HL-60/S4 (cell line): ENCODE data around the gene CACNA1E.
"Not testable (repeated sequence)": the region's sequence is repeated elsewhere in the genome, so short reads cannot be mapped to it uniquely, and the experiment has no call there.

Source experiments
- in situ Hi-C: fragments of 300-500 bp; cut with MboI; formaldehyde crosslinking; loops from 2 replicates; pipeline ENCODE4 v1.14.3; 2022; ENCODE audit warnings: low sequenced_read_pairs

Gene CACNA1E

DNA sequence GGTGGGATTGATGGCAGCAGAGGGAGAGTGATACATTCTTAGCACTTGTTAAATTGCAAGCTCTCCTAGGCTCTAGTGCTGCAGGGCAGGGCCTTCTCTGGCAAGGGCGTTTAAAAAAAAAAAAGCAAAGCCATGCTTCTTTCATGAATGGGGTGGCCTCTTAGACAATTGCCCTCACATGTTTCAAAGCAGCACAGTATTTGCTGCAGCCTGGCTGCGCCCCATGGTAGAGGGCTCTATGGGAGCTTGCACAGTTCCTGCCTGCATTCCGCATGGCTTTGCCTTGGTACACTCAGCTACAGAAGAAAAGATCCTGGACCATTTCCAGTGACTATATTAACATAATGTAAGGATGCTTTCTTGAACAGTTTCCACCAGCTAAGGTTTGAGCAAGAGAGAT, 311.0 kb downstream of the CACNA1E start:
- in situ Hi-C loops = no loop called here

DNA sequence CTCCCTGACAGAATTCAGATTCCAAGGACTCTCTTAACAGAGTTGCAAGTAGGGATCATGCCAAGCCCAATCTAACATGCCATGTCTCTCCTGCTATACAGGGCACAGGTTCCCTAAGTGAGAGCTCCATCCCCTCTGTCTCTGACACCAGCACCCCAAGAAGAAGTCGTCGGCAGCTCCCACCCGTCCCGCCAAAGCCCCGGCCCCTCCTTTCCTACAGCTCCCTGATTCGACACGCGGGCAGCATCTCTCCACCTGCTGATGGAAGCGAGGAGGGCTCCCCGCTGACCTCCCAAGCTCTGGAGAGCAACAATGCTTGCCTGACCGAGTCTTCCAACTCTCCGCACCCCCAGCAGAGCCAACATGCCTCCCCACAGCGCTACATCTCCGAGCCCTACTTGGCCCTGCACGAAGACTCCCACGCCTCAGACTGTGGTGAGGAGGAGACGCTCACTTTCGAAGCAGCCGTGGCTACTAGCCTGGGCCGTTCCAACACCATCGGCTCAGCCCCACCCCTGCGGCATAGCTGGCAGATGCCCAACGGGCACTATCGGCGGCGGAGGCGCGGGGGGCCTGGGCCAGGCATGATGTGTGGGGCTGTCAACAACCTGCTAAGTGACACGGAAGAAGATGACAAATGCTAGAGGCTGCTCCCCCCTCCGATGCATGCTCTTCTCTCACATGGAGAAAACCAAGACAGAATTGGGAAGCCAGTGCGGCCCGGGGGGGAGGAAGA, 315.0 kb downstream of the CACNA1E start:
- in situ Hi-C loops = no loop called here

DNA sequence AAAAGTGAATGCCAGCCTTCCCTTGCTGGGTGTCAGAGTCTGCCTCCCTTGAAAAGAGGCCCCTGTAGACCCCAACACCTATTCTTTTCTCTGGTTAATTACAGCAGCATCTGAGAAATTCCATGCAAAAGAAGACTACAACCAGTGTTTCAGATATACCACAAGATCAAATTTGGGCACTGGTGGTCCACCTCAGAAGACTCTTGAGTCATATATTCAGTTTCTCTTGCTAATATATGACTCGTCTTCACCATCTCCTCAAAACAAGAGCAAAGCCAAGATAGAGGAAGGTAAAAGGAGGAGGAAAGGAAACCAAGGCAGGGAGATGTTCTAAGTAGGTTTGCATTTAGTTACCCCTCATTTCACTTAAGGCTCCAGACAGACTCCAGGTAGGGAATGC, 318.3 kb downstream of the CACNA1E start:
- in situ Hi-C loops = no loop called here

DNA sequence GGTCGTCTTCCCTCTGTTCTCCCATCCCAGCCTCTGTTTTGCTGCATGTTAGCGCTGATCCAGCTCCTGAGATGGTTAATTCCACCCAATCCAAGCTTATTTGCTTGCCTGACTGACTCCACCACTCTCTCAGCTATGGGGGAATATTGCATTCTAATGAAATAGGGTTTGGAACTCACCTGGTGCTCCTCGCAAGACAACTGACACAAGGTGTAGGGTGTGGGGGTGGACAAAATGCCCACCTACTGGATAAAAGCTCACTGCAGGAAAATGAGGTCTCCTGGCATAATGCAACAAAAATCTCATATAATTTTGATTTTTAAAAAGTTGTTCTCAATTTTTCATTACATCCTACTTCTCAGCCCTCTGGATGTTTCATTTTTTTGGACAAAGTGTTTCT, 319.1 kb downstream of the CACNA1E start:
- in situ Hi-C loops = no loop called here

DNA sequence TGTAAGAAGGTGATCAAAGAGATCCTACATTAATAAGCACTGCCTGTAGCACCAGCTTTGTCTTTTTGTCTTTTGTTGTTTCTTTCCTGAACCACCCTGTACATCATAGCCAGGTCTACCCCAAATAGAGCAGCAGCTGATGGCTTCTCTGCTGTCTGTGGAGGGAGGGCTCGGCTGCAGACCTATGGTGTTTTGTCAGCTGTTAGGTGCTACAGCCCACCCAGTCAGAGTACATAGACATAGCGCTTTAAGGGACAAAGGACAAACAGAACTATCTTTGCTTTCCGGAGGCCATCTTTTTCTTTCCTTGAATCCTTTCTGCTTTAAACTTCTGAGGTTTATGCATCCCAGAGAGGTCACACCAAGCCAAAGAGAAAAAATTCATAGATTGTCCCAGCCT, 320.1 kb downstream of the CACNA1E start:
- in situ Hi-C loops = no loop called here

DNA sequence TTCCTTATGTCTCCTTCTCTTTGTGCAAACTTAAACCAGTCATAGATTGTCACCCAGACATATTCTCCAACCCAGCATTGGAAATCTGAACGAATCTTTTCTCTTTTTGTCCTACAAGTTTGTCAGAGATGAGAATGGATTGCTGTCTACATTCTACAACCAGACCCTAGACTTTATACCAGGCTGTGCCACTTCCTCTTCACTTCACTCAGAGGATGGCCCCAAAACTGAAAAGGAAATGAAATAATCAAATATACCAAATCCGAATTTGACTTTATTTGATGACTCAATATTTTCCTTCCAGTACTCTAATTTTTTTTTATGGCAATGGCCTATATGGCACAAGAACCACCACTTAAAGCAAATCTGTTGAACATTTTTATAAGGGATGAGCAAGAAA, 321.7 kb downstream of the CACNA1E start:
- in situ Hi-C loops = no loop called here

DNA sequence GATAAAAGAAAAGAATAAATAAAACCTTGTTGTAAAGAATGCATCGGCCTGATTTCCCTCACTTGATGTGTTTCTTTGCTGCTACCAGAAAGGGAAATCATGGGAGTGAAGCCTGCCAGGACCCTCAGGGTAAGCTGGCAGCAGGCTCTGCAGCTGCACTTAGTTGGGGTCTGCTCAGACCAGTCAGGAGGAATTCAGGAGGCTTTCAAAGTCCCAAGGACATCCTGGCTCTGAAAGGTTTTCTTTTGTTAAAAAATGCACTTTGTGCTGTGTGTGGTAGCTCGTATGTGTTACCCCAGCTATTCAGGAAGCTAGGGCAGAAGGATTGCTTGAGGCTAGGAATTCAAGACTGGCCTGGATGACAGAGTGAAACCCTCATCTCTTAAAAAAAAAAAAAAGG, 323.4 kb downstream of the CACNA1E start:
- in situ Hi-C loops = no loop called here

DNA sequence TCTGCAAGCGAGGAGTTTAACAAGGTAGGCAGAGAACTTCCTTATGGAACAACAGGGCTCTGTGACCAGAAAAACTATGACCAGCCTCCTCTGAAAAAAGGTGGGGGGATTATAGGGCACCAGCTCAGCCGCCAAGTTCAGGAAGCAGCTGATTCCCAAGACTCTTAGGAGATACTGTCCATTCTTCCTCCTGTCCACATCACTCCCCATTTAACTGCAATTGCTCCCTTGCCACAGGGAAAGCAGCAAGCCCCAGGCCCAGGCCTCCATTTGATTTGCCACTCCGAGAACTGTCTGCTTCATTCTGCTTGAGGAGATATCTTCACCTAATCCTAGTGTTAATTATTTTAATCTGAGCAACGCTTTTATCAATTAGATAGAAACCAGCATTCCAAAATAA, 323.9 kb downstream of the CACNA1E start:
- in situ Hi-C loops = no loop called here

DNA sequence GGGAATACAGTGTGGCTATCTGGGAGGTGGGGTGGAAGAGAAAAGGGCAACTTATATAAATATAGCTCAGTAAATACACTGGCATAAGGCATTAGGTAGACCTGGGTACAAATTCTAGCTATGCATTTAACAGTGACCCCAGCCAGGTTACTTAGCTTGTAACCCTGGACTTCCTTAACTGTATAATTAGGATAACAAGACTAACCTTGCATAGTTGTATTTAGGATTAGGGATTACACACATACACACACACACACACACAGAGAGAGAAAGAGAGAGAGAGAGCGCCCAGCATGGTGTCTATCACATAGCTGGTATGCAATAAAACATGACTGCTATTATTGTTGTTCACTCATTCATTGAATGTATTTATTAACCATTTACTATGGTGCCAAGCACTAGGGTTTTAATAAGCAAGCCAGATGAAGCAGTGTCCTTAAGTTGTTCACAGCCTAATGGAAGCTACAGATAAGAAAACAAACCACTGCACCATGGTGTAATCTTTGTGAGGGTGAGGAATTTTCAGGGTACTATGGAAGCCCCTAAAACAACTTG, 326.8 kb downstream of the CACNA1E start:
- in situ Hi-C loops = no loop called here

DNA sequence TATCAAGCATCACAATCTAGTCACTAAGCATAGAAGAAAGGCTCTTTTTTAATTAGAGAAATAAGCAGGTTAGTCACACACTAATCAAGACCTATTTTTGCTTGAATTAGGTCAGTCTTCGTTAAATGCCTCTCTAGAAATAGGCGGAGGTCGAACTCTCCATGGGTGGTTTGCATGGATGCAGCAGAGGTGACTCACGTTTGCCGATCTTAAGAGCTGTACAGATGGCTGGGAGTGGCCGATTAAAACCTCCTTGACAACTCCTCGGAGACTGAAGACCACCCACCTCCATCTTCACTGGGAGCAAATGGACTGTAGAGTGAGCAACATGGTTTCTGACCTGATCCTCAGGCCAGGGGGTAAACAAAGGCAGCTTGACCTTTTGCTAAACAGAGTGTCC, 328.9 kb downstream of the CACNA1E start:
- in situ Hi-C loops = no loop called here

DNA sequence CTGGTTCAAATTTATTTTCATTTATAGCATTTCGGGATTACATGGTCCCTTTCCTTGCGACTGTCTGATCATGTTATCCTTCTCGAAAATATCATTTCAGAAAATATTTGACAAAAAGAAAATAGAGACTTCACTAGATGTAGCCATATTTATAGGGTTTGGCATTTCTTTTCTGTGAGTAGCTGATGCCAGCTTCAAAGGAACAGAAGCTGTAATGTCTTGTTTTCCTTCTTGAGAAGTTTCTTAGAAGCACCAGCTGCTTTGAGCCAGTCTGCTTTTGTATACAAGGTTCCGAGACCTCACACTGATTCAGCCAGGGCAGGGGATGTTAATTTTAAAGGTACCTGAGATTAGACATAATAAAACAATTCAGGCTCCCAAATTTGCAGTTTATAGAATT, 329.9 kb downstream of the CACNA1E start:
- in situ Hi-C loops = no loop called here

DNA sequence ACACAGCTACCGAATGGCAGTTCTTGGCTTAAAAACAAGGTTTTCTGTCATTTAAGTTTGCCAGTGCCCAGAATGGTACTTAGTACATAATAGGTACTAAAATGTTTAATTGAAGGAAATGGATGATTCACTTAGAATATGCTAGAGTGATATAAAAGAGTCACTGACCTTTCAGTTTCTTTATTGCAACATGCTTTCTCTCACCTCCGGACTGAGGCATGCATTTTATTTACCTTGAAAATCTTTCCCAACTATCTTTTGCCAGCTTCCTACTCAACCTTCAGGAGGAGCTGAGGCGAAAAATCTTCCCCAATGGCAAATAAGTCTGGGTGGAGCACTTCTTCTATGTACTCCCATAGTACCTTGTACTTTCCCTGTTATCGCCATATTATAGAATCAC, 333.3 kb downstream of the CACNA1E start:
- in situ Hi-C loops = no loop called here

DNA sequence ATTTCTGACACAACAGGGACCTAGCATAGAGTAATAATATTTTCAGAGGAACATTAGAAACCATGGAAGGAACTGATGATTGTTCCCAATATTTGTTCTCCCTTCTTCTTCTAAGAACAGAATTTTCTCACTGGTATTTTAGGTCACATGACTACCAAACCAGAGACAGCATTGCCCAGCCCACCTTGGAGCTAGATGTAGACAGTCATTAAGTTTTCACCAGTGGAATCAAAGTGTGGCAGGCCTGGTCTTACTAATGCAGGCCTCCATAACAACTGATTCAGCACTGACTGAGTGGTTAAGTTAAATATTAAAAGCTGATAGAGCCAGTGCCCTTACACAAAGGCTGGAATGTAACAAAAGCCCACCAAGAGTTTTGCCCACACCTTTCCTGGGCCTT, 333.8 kb downstream of the CACNA1E start:
- in situ Hi-C loops = no loop called here

DNA sequence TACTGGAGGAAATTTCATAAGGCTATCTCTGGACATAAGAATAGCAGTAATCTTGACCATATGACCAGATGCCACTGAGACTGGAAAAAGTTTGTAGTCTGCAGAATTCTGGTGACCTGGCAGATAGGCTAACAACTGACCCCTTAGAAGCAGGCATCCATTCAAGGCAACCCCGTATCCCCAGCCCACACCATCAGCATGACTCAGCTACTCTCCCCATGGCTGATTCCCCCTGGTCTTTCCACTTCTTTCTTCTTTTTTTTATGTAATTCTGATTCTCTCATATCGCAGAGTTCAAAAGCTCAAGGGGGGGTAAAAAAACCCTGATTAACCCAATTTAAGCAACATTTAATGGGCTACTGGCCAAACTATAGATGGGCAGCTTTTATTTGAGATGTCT, 335.1 kb downstream of the CACNA1E start:
- in situ Hi-C loops = no loop called here

DNA sequence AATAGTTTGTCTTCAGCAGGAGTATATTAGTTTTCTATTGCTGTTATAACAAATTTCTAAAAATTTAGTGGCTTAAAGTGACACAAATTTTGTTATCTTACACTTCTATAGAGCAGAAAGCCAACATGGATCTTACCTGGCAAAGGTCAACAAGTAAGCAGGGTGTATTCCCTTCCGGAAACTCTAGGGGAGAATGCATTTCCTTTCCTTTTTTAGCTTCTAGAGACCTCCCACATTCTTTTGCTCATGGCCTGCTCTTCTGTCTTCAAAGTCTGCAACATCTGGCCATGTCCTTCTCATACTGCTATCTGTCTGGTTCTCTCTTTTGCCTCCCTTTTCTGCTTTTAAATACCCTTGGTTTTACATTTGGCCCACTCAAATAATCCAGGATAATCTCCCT, 335.6 kb downstream of the CACNA1E start:
- in situ Hi-C loops = no loop called here

DNA sequence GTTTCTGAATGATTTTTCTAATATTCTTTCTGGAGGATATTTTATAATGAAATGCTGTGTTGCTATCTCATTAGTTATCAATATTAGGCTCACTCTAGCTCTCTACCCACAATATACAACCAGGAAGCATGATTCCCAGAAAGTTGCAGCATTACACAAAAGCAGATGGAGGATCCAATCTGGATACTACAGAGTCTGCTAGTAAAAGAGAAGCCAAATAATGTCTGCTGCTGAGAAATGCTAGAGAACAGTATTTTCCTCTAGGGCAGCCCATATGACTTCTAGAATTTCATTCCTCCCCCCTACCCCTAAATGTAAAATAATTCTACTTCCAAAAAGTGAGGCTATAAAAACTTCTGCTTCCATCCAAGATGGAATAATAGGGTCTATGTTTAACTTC, 338.4 kb downstream of the CACNA1E start:
- in situ Hi-C loops = no loop called here

DNA sequence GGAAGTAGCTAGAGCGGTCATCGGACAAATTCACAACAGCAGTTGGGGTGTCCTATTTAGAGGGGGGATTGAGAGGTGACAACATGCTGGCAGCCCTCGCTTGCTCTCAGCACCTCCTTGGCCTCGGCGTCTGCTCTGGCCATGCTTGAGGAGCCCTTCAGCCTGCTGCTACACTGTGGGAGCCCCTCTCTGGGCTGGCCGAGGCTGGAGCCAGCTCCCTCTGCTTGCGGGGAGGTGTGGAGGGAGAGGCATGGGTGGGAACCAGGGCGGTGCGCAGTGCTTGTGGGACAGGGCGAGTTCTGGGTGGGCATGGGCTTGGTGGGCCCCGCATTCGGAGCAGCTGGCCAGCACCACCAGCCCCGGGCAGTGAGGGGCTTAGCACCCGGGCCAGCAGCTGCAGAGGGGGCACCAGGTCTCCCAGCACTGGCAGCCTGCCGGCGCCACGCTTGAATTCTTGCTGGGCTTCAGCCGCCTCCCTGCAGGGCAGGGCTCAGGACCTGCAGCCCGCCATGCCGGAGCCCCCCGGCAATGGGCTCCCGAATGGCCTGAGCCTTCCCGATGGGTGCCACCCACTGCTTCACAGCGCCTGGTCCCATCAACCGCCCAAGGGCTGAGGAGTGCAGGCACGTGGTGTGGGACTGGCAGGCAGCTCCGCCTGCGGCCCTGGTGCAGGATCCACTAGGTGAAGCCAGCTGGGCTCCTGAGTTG, 349.0 kb downstream of the CACNA1E start:
- in situ Hi-C loops = not testable (repeated sequence)

DNA sequence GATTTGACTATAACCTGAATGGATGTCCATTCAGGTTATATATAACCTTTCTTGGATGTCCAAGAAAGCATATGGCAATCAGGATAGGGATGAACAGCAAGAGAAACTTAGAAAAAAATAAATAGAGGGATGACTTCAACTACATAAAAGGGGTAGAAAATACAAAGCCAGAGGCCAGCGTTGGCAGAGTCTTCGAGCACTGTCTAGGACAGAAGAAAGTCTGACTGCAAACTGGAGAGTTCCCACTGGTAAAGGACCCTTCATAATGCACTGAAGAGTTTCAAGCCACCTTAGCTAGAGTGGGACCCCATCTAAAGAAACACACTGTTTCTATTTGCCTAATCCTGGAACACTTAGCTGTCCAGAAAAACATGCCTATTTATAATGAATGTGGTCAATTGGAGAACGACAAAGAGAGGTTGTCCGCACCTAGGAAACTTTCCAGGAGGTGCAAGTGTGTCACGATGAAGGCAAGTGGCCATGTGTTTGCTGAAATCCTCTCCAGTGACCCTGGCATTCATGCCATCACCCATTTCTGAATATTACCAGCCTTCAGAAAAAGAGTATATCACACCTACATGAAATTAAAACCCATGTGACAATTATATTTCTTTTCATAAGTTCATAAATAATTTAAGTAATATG, 362.8 kb downstream of the CACNA1E start:
- in situ Hi-C loops = no loop called here

DNA sequence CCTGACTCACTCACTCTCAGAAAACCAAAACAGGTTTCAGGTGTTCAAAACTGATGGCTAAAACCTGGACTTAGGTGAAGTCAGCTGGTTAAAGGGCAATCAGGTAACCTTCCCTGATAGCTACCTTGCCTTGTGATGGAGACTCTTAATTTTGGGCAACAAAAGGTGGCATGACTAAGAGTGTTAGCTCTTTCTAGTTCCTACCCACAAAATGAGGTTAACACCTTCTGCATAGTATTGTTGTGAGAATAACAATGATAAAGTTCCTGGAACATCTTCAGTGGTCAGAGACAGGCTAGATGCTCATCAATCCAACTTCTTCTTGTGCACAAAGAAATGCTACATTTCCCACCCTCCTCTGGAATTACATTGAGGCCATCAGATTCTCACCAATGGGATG, 363.4 kb downstream of the CACNA1E start:
- in situ Hi-C loops = no loop called here

DNA sequence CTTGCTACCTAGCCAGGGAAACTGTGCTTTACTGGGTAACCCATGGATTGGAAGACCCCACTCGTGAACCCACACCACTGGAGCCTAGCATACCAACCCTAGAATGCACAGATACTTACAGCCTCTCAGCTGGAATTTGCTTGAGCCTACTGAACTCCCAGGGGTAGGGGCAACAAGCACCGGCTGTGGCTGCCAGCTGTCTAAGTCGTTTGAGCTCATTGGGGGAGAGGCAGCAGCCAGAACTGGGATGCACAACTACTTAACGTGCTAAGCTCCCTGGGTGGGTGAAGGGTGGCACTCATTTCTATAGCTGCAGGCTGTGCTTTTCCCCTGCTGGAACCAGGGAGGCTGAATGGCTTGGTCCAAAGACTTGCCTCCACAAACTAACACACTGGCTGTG, 365.8 kb downstream of the CACNA1E start:
- in situ Hi-C loops = no loop called here

DNA sequence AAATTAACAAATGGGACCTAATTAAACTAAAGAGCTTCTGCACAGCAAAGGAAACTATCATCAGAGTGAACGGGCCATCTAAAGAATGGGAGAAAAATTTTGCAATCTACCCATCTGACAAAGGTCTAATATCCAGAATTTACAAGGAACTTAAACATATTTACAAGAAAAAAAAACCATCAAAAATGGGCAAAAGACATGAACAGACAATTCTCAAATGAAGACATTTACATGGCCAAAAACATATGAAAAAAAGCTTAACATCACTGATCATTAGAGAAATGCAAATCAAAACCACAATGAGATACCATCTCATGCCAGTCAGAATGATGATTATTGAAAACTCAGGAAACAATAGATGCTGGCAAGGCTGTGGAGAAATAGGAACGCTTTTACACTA, 370.9 kb downstream of the CACNA1E start:
- in situ Hi-C loops = not testable (repeated sequence)

DNA sequence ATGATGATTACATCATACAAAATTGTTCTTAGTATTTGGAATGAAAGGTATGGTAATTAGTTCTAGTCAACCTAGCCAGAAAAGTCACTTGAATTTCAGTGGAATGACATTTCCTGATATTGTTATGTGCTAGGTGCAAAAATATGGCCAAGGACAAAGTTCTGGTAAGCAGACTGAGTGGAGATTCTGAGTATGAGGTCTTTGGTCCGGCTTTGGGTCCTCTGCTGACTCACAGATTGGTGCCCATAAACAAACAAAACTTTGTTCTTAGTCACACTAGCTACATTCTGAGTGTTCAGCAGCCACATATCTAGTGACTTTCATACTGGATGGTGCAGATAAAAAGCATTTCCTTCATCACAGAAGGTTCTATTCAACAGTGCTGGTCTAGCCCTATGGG, 372.1 kb downstream of the CACNA1E start:
- in situ Hi-C loops = no loop called here
